ENCODE data around the gene MGMT.

Gene MGMT

GRCh38 chr10:129717816-129718547 is 250.9 kb downstream of the MGMT start:
- Histone ChIP-seq H3K4me3 (replicated peaks; ENCODE audit: insufficient read depth, low read length) (no peak overlapping the region), H3K27ac (replicated peaks) (no peak overlapping the region), H3K27me3 (ENCODE audit: insufficient read depth, poor library complexity, severe bottlenecking) (no peaks in the 10 kb centered on the region)
- DNase-seq (ENCODE audit: low read depth in 1 of 2, low spot score in 1 of 2), result no peak
- TF ChIP-seq SPI1 (IDR thresholded peaks at IDR 0.05; ENCODE audit: borderline replicate concordance, low read depth) (no peak), CTCF (IDR thresholded peaks at IDR 0.05; ENCODE audit: insufficient read depth, low read length) (no peak), POLR2AphosphoS5 (IDR thresholded peaks at IDR 0.05; ENCODE audit: low read depth) (no peak), GABPA (IDR thresholded peaks at IDR 0.05; ENCODE audit: low read depth) (no peak)
- TF ChIP-seq, protein P1, sequence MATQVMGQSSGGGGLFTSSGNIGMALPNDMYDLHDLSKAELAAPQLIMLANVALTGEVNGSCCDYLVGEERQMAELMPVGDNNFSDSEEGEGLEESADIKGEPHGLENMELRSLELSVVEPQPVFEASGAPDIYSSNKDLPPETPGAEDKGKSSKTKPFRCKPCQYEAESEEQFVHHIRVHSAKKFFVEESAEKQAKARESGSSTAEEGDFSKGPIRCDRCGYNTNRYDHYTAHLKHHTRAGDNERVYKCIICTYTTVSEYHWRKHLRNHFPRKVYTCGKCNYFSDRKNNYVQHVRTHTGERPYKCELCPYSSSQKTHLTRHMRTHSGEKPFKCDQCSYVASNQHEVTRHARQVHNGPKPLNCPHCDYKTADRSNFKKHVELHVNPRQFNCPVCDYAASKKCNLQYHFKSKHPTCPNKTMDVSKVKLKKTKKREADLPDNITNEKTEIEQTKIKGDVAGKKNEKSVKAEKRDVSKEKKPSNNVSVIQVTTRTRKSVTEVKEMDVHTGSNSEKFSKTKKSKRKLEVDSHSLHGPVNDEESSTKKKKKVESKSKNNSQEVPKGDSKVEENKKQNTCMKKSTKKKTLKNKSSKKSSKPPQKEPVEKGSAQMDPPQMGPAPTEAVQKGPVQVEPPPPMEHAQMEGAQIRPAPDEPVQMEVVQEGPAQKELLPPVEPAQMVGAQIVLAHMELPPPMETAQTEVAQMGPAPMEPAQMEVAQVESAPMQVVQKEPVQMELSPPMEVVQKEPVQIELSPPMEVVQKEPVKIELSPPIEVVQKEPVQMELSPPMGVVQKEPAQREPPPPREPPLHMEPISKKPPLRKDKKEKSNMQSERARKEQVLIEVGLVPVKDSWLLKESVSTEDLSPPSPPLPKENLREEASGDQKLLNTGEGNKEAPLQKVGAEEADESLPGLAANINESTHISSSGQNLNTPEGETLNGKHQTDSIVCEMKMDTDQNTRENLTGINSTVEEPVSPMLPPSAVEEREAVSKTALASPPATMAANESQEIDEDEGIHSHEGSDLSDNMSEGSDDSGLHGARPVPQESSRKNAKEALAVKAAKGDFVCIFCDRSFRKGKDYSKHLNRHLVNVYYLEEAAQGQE (IDR thresholded peaks at IDR 0.05; ENCODE audit: insufficient replicate concordance, low read depth), result no peak

GRCh38 chr10:129718548-129719414 is 251.7 kb downstream of the MGMT start:
- TF ChIP-seq SPI1 (IDR thresholded peaks at IDR 0.05; ENCODE audit: borderline replicate concordance, low read depth), result no peak
- TF ChIP-seq, protein P1 (IDR thresholded peaks at IDR 0.05; ENCODE audit: insufficient replicate concordance, low read depth), result no peak
- TF ChIP-seq GABPA (IDR thresholded peaks at IDR 0.05; ENCODE audit: low read depth), result no peak
- TF ChIP-seq CTCF (IDR thresholded peaks at IDR 0.05; ENCODE audit: insufficient read depth, low read length), result no peak
- TF ChIP-seq POLR2AphosphoS5 (IDR thresholded peaks at IDR 0.05; ENCODE audit: low read depth), result no peak
- Histone ChIP-seq H3K4me3 (replicated peaks; ENCODE audit: insufficient read depth, low read length) (no peak overlapping the region), H3K27ac (replicated peaks) (no peak overlapping the region), H3K27me3 (ENCODE audit: insufficient read depth, poor library complexity, severe bottlenecking) (no peaks in the 10 kb centered on the region)
- DNase-seq (ENCODE audit: low read depth in 1 of 2, low spot score in 1 of 2), result no peak

DNA sequence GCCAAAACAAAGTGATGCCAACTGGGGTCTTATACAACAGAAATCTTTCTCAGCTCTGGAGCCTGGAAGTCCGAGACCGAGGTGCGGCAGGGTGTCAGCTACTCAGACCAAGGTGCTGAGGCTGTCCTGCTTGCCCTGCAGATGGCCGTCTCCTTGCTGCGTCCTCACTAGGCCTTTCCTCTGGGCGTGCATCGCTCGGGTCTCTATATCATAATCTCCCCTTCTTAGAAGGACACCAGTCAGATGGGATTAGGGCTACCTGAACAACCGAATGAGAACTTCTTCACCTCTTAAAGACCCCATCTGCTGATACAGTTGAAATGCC is 252.3 kb downstream of the MGMT start:
- Histone ChIP-seq H3K27me3 (ENCODE audit: insufficient read depth, poor library complexity, severe bottlenecking) (no peaks in the 10 kb centered on the region), H3K27ac (replicated peaks) (no peak overlapping the region), H3K4me3 (replicated peaks; ENCODE audit: insufficient read depth, low read length) (no peak overlapping the region)
- TF ChIP-seq CTCF (IDR thresholded peaks at IDR 0.05; ENCODE audit: insufficient read depth, low read length) (no peak), GABPA (IDR thresholded peaks at IDR 0.05; ENCODE audit: low read depth) (no peak), POLR2AphosphoS5 (IDR thresholded peaks at IDR 0.05; ENCODE audit: low read depth) (no peak), SPI1 (IDR thresholded peaks at IDR 0.05; ENCODE audit: borderline replicate concordance, low read depth) (no peak)
- TF ChIP-seq, protein P1 (IDR thresholded peaks at IDR 0.05; ENCODE audit: insufficient replicate concordance, low read depth), result no peak
- no peak for DNase-seq (ENCODE audit: low read depth in 1 of 2, low spot score in 1 of 2)
